HG03095 (cell line): Measurements from ENCODE around the gene MTRR.
"Not testable (repeated sequence)": the region's sequence is repeated elsewhere in the genome, so short reads cannot be mapped to it uniquely, and the experiment has no call there.

Experiments used
- ATAC-seq: cut with Tn5 transposase; IDR thresholded peaks from one replicate; pipeline ENCODE4 v1.9.1; 2021; ENCODE audit warnings: moderate library complexity; ENCODE audit not compliant: unreplicated experiment

MTRR gene

DNA sequence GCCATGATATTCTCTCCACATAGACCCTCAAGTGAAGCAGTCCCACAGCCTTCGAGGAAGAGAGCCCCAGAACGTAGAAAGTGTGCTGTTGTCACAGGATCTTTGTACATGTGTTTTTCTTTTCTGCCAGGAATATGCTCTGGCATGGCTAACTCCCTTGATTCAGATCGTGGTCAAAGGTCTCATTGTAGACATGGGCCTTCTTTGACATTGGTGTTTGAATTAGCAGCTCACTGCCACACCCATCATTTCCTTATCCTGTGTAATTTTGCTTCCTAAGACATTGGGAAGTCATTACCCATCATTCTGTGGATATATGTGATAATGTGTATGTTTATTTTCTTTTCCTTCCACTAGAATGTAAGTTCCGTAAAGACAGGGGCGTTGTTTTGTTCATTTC is 25.5 kb downstream of the MTRR start:
- ATAC-seq, result no peak

DNA sequence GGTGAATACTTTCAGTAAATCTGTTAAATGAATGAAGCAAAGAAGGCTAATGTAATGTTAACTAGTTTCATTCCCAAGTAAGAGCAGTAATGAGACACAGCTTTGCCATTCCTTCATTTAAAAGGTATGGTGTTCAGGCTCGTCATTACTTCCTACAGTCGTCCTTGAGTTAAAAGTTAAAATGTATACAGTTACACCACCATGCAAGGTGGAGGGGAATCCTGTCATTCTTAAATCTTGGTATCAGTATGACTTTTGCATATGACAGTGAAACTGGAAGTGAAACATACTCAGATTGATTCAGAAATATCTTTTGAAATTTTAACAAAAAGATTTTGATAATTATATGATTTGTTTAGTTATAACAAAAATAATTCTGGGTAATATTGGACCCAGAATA is 25.9 kb downstream of the MTRR start:
- ATAC-seq, result peak; percentile 86

GRCh38 chr5:7897014-7897600 is 28.2 kb downstream of the MTRR start:
- ATAC-seq, result no peak

- no peak for ATAC-seq
Observed at GRCh38 chr5:7902201-7902600, 33.3 kb downstream of the MTRR start.

DNA sequence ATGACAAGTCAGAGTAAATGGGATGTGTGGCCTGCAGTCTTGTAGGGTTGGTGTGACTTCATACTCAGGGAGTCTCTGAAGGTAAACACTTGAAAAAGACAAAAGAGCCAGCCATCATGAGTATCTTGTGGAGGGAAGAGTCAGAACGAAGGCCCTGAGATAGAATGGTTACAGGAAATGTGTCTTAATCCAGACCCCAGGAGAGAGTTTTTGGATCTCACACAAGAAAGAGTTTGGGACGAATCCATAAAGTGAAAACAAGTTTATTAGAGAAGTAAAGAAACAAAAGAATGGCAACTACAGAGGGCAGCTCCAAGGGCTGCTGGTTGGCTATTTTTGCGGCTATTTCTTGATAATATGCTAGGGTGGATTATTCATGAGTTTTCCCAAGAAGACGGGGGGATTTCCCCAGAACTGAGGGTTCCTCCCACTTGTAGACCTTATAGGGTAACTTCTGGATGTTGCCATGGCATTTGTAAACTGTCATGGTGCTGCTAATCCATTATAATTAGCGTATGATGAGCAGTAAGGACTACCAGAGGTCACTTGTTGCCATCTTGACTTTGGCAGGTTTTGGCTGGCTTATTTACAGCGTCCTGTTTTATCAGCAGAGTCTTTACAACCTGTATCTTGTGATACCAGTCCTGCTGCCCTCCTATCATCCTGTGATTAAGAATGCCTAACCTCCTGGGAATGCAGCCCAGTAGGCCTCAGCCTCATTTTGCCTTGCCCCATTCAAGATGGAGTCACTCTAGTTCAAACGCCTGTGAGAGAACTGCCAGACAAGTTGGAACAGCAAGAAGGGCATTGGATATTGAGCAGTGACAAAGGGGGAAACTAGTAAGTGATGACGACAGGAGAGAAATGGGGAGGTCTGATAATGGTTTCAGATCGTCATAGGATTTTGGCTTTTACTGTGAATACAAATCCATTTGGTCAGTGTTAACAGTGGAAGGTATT is 34.0 kb downstream of the MTRR start:
- ATAC-seq, result no peak

DNA sequence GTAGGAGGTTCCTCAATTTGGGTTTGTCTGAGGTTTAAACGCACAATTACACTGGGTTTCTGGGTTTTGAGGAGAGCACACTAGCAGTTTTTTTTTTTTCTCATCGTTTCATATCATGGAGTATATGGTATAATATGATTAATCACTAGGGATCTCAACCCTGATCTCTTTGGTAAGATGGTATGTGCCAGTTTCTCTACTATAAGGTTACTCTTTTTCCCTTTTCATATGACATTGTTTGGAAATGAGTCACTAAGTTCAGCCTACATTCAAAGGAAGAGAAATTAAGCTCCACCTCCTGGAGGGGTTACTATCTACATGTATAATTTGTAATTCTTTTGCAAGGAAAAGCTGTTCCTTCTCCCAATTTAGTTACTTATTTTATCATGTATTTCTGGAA is 35.2 kb downstream of the MTRR start:
- ATAC-seq, result no peak

DNA sequence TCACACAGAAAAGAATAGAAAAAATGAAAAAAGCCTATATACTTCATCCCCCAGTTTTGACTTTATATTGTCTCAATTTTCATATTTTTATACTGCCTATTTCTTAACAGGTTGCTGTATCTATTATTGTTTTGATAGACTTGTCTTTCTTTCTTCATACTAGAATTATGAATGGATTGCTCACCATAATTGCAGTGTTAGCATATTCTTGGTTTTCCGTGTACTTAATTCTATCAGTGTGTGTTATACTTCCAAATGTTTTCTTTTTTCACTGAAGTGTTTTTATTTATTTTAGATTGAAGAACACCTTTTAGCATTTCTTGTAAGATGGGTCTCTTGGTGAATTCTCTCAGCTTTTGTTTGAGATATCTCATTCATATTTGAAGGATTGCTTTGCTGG is 38.7 kb downstream of the MTRR start:
- no peak for ATAC-seq

DNA sequence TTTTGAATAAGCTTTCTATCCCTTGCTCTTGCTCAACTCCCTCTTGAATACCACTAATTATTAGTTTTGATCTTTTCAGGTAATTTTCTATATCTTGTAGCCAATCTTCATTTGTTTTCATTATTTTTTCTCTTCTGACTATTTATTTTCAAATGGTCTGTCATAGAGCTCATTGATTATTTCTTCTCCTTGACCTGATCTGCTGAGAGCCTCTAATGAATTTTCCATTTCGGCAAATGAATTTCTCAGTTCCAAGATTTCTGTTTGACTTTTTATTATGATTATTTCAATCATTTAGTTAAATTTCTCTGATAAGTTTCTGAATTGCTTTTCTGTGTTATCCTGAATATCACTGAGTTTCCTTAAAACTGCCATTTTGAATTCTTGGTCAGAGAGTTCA is 39.4 kb downstream of the MTRR start:
- ATAC-seq, result no peak

DNA sequence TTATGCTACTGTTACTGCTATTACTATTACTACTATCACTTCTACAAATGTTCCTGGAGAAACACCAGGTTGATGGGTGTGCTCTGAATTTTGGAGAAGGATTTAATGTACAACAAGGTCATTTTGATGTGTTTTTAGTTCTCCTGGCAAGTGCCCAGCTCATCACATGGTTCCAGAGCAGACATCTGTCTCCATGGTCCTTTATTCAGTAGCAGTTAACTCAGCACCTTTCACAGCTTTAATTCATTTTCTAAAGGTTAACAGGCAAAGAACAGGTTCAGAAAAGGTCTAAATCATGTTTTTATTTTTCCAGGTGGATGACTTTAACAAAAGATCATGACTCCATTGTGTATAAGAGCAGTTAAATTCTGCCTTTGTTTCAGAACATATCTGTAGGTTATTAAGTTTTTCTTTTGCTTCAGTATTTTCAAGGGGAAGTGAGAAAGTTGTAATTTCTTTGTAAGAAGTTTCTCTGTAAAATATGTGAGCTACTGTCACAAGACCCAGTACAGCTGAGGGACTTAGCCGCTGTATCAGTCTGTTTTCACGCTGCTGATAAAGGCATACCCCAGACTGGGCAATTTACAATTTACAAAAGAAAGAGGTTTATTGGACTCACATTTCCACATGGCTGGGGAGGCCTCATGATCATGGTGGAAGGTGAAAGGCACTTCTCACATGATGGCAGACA is 41.9 kb downstream of the MTRR start:
- ATAC-seq, result peak; percentile 65

DNA sequence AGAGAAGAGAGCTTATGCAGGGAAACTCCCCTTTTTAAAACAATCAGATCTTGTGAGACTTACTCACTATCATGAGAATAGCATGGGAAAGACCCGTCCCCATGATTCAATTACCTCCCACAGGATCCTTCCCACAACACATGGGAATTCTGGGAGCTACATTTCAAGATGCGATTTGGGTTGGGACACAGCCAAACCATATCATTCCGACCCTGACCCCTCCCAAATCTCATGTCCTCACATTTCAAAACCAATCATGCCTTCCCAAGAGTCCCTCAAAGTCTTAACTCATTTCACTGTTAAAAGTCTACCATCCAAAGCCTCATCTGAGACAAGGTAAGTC is 42.5 kb downstream of the MTRR start:
- ATAC-seq, result not testable (repeated sequence)

DNA sequence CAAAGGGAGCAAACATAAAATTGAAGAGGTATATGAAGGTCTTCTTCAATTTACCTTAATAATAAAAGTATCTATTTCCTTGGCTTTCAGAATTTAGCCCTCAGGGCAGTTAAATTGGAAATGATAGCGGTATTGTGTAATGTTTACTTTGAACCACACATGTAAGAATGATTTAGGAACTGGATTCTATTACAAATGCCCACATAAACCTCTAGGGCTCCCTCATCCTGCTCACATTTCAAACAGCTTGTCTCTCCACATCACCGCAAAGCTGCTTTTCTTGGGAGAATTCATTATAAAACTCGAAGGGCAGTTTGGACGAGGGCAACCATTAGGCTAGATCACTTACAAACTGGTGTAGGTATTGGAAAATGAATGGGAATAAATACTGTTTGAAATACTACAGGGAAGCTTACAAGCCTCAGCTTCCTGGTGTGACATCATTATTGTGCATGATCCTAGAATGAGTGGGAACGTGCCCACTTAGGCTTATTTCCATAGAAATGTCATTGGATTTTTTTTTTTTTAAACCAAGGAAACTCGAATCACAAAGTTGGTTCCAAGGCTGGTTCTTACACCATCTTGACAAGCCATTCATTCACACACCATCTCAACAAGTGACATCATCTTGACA is 47.3 kb downstream of the MTRR start:
- no peak for ATAC-seq

DNA sequence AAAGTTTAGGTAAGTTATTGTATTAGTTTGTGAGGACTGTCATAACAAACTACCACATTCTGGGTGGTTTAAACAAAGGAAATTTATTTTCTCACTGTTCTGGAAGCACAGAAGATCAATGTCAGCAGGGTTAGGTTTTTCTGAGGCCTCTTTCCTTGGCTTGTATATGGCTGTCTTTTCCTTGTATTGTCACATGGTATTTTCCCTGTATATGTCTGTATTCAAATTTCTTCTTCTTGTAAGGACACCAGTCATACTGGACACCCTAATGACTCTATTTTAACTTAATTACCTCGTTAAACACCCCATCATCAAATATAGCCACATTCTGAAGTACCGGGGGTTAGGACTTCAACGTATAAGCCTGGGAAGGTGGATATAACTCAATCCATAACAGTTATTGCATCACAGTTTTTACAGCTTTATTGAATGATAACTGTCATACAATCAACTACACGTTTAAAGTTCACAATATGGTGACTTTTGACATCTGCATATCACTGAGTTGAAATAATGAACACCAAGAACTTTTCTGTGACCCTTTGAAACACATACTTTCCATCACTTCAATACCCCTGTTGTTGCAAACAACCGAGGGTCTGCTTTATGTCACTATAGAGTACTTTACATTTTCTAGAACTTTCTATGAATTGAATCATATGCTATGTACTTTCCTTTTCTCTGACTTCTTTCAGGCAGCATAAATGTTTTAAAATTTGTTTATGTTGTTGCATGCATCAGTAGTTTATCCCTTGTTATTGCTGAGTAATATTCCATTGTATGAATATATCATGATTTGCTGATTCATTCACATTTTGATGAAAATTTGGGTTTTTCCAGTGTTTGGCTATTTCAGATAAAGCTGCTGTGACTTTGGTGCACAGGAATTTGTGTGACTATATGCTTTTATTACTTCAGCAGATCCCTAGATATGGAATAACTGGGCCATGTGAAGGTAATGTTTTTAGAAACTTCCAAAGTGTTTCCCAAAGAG is 48.5 kb downstream of the MTRR start:
- no peak for ATAC-seq

- ATAC-seq, result no peak
Observed at GRCh38 chr5:7925961-7926695, 57.2 kb downstream of the MTRR start.

DNA sequence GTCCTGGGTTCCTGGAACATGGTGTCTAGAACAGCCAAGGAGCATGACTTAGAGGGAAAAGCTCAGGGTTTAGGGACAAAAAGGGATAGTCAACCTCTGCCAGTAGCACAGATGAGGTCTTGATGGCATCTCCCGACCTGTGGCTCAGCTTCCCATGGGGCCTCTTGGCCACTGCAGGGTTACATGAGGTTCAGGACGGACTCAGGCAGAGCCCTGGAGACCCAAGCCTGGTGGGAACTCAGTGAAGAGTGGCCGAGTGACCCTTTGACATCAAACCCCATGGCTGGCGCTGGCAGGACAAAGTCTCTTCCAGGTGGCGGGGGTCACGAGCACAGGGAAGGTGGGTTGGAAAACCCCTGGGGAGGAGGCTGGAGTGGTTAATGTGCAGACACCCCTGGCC is 57.8 kb downstream of the MTRR start:
- ATAC-seq, result no peak

- ATAC-seq, result peak; percentile 85
Observed at GRCh38 chr5:7927466-7928375, 58.8 kb downstream of the MTRR start.

- ATAC-seq, result no peak
Observed at GRCh38 chr5:7930011-7930410, 61.1 kb downstream of the MTRR start.

DNA sequence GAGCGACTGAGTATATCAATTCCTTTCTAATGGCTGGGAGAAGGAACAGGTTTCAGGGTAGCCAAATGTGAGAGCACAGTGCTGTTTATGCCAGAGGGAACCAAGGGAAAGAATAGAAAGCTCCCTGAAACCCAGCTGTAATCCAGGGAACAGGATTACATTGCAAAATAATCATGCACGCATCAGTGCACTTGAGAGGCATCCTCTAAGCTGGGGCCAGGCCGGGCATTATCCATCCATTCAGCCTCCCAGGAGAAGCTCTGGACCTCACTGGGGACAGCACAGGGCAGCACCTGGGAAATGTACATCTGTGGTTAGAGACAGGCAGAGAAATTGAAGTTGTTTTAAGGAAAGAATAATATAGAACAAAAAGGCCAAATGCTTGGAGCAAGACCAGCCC is 72.7 kb downstream of the MTRR start:
- no peak for ATAC-seq

GRCh38 chr5:7947301-7947700 is 78.4 kb downstream of the MTRR start:
- no peak for ATAC-seq
